ENCODE results near the gene ENO2.

Gene ENO2

GRCh38 chr12:6925540-6926279, 11.3 kb downstream of the ENO2 start:
- Histone ChIP-seq H2AFZ (ENCODE audit: low read depth, low read length) (no peak overlapping the region), H3K36me3 (ENCODE audit: insufficient read depth, low read length) (peaks cover 6% of the 10 kb centered on the region), H3K9me3 (ENCODE audit: low read length) (no peaks in the 10 kb centered on the region), H3K4me3 (ENCODE audit: low read length) (peak overlapping the region; percentile 42), H3K27me3 (ENCODE audit: insufficient read depth, low read length) (no peaks in the 10 kb centered on the region), H3K4me1 (ENCODE audit: insufficient read depth, low read length) (peaks cover 58% of the 10 kb centered on the region)

- H3K27me3 ChIP-seq (ENCODE audit: insufficient read depth, low read length) = no peaks in the 10 kb centered on the region
- peak within 1 kb of the TSS; percentile 68 for H2AFZ ChIP-seq (ENCODE audit: low read depth, low read length)
- peaks cover 58% of the 10 kb centered on the region for H3K4me1 ChIP-seq (ENCODE audit: insufficient read depth, low read length)
- H3K9me3 ChIP-seq (ENCODE audit: low read length) = no peaks in the 10 kb centered on the region
- no peaks in the 10 kb centered on the region for H3K36me3 ChIP-seq (ENCODE audit: insufficient read depth, low read length)
- peak within 1 kb of the TSS; percentile 94 for H3K4me3 ChIP-seq (ENCODE audit: low read length)
These were observed 13.1 kb downstream of the ENO2 start, which contains the start of gene ATN1 for GRCh38 chr12:6927379-6928021. ATN1 (plus strand) TSS chr12:6927959; CDS start chr12:6934002, 6,043 bp downstream.

- Histone ChIP-seq H2AFZ (ENCODE audit: low read depth, low read length) (no peak overlapping the region), H3K4me1 (ENCODE audit: insufficient read depth, low read length) (peaks cover 53% of the 10 kb centered on the region), H3K9me3 (ENCODE audit: low read length) (no peaks in the 10 kb centered on the region), H3K4me3 (ENCODE audit: low read length) (peak overlapping the region; percentile 94), H3K36me3 (ENCODE audit: insufficient read depth, low read length) (peaks cover 5% of the 10 kb centered on the region), H3K27me3 (ENCODE audit: insufficient read depth, low read length) (no peaks in the 10 kb centered on the region)
These were observed 13.8 kb downstream of the ENO2 start for GRCh38 chr12:6928022-6928702.

- H3K4me3 ChIP-seq (ENCODE audit: low read length) = peak overlapping the region; percentile 94
- H3K36me3 ChIP-seq (ENCODE audit: insufficient read depth, low read length) = peaks cover 11% of the 10 kb centered on the region
- H2AFZ ChIP-seq (ENCODE audit: low read depth, low read length) = no peak overlapping the region
- peaks cover 46% of the 10 kb centered on the region for H3K4me1 ChIP-seq (ENCODE audit: insufficient read depth, low read length)
- no peaks in the 10 kb centered on the region for H3K27me3 ChIP-seq (ENCODE audit: insufficient read depth, low read length)
- no peaks in the 10 kb centered on the region for H3K9me3 ChIP-seq (ENCODE audit: low read length)
These were observed 14.5 kb downstream of the ENO2 start for GRCh38 chr12:6928703-6929407.

GRCh38 chr12:6929466-6930452, 15.4 kb downstream of the ENO2 start:
- Histone ChIP-seq H3K4me1 (ENCODE audit: insufficient read depth, low read length) (peaks cover 39% of the 10 kb centered on the region), H2AFZ (ENCODE audit: low read depth, low read length) (no peak overlapping the region), H3K4me3 (ENCODE audit: low read length) (peak overlapping the region; percentile 94), H3K9me3 (ENCODE audit: low read length) (no peaks in the 10 kb centered on the region), H3K27me3 (ENCODE audit: insufficient read depth, low read length) (no peaks in the 10 kb centered on the region), H3K36me3 (ENCODE audit: insufficient read depth, low read length) (peaks cover 20% of the 10 kb centered on the region)

GRCh38 chr12:6932766-6933165, 18.4 kb downstream of the ENO2 start:
- Histone ChIP-seq H3K4me1 (ENCODE audit: insufficient read depth, low read length) (peaks cover 22% of the 10 kb centered on the region), H3K36me3 (ENCODE audit: insufficient read depth, low read length) (peaks cover 42% of the 10 kb centered on the region), H3K4me3 (ENCODE audit: low read length) (no peak overlapping the region), H3K27me3 (ENCODE audit: insufficient read depth, low read length) (no peaks in the 10 kb centered on the region), H3K9me3 (ENCODE audit: low read length) (no peaks in the 10 kb centered on the region), H2AFZ (ENCODE audit: low read depth, low read length) (no peak overlapping the region)

GRCh38 chr12:6934110-6934509, 19.7 kb downstream of the ENO2 start:
- no peak overlapping the region for H3K4me3 ChIP-seq (ENCODE audit: low read length)
- peaks cover 26% of the 10 kb centered on the region for H3K4me1 ChIP-seq (ENCODE audit: insufficient read depth, low read length)
- H3K9me3 ChIP-seq (ENCODE audit: low read length) = no peaks in the 10 kb centered on the region
- peaks cover 53% of the 10 kb centered on the region for H3K36me3 ChIP-seq (ENCODE audit: insufficient read depth, low read length)
- H3K27me3 ChIP-seq (ENCODE audit: insufficient read depth, low read length) = no peaks in the 10 kb centered on the region
- no peak overlapping the region for H2AFZ ChIP-seq (ENCODE audit: low read depth, low read length)

GRCh38 chr12:6935371-6936193, 21.2 kb downstream of the ENO2 start:
- no peaks in the 10 kb centered on the region for H3K27me3 ChIP-seq (ENCODE audit: insufficient read depth, low read length)
- H3K4me3 ChIP-seq (ENCODE audit: low read length) = no peak overlapping the region
- peaks cover 59% of the 10 kb centered on the region for H3K36me3 ChIP-seq (ENCODE audit: insufficient read depth, low read length)
- peaks cover 14% of the 10 kb centered on the region for H3K4me1 ChIP-seq (ENCODE audit: insufficient read depth, low read length)
- H3K9me3 ChIP-seq (ENCODE audit: low read length) = no peaks in the 10 kb centered on the region
- no peak overlapping the region for H2AFZ ChIP-seq (ENCODE audit: low read depth, low read length)

GRCh38 chr12:6936194-6936635, 21.8 kb downstream of the ENO2 start:
- Histone ChIP-seq H3K9me3 (ENCODE audit: low read length) (no peaks in the 10 kb centered on the region), H3K4me3 (ENCODE audit: low read length) (no peak overlapping the region), H3K27me3 (ENCODE audit: insufficient read depth, low read length) (no peaks in the 10 kb centered on the region), H2AFZ (ENCODE audit: low read depth, low read length) (no peak overlapping the region), H3K36me3 (ENCODE audit: insufficient read depth, low read length) (peaks cover 65% of the 10 kb centered on the region), H3K4me1 (ENCODE audit: insufficient read depth, low read length) (peaks cover 14% of the 10 kb centered on the region)

GRCh38 chr12:6936636-6937480, 22.5 kb downstream of the ENO2 start:
- H3K4me1 ChIP-seq (ENCODE audit: insufficient read depth, low read length) = peaks cover 14% of the 10 kb centered on the region
- H3K9me3 ChIP-seq (ENCODE audit: low read length) = no peaks in the 10 kb centered on the region
- H3K4me3 ChIP-seq (ENCODE audit: low read length) = no peak overlapping the region
- peaks cover 71% of the 10 kb centered on the region for H3K36me3 ChIP-seq (ENCODE audit: insufficient read depth, low read length)
- no peak overlapping the region for H2AFZ ChIP-seq (ENCODE audit: low read depth, low read length)
- H3K27me3 ChIP-seq (ENCODE audit: insufficient read depth, low read length) = no peaks in the 10 kb centered on the region

Measured in neuron (in vitro differentiated cells).